ENCODE results near the gene RAPGEF6. TPM values are rescaled to one million over a fixed set of nuclear protein-coding genes. Genes with fewer than 3 reads are reported as not detected.

Gene RAPGEF6
- total RNA-seq, 3 donors from 2014 or later = 21.8 to 56.3 (median 31.5) TPM

- Histone ChIP-seq H3K27me3 (no peaks in the 10 kb centered on the region), H3K27ac (no peak overlapping the region), H3K4me3 (no peak overlapping the region), H3K9me3 (peaks cover 0 to 3% of the 10 kb centered on the region in 2 donors), H3K36me3 (peaks cover 2% of the 10 kb centered on the region), H3K4me1 (peaks cover 0 to 6% of the 10 kb centered on the region in 2 donors)
- intact Hi-C loops (cut with DNase I; ENCODE audit: low total_unique reads) = loop anchor here (5.0 kb wide), 1 partner anchor 482 kb away; the partner anchor contains the start of gene LYRM7
- no peak for DNase-seq (ENCODE audit: low spot score in 2 of 2)
- TF ChIP-seq POLR2AphosphoS5 (IDR thresholded peaks at IDR 0.05) (no peak), POLR2A (IDR thresholded peaks at IDR 0.05) (no peak), CTCF (IDR thresholded peaks at IDR 0.05) (no peak)
Measured at GRCh38 chr5:131654776-131655175, 19.7 kb upstream of the RAPGEF6 start.

- H3K27ac ChIP-seq = no peak overlapping the region
- H3K36me3 ChIP-seq = no peaks in the 10 kb centered on the region
- H3K4me3 ChIP-seq = no peak overlapping the region
- no peak for DNase-seq (ENCODE audit: low spot score in 2 of 2)
- TF ChIP-seq CTCF (IDR thresholded peaks at IDR 0.05) (no peak), POLR2AphosphoS5 (IDR thresholded peaks at IDR 0.05) (no peak), POLR2A (IDR thresholded peaks at IDR 0.05) (no peak)
- intact Hi-C loops (cut with DNase I; ENCODE audit: low total_unique reads) = no loop called here
- no peaks in the 10 kb centered on the region for H3K9me3 ChIP-seq
- H3K4me1 ChIP-seq = peaks cover 0 to 6% of the 10 kb centered on the region in 2 donors
- no peaks in the 10 kb centered on the region for H3K27me3 ChIP-seq
Measured at GRCh38 chr5:131654309-131654708, 19.3 kb upstream of the RAPGEF6 start.

DNA sequence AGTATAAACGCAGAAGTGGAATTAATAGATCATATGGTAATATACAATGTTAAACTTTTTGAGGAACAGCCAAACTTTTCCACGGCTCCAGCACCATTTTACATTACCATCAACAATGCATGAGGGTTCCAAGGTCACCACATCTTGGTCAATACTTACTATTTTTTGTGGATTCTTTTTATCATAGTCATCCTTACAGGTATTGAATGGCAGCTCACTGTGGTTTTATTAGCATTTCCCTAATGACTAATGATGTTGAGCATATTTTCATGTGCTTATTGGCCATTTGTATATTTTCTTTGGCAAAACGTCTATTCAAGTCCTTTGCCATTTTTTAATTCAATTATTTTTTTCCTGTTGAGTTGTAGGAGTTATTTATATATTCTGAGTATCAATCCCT is 14.1 kb upstream of the RAPGEF6 start:
- no peaks in the 10 kb centered on the region for H3K27me3 ChIP-seq
- intact Hi-C loops (cut with DNase I; ENCODE audit: low total_unique reads) = no loop called here
- H3K4me3 ChIP-seq = no peak overlapping the region
- TF ChIP-seq CTCF (IDR thresholded peaks at IDR 0.05) (no peak), POLR2AphosphoS5 (IDR thresholded peaks at IDR 0.05) (no peak), POLR2A (IDR thresholded peaks at IDR 0.05) (no peak)
- H3K36me3 ChIP-seq = no peaks in the 10 kb centered on the region
- H3K4me1 ChIP-seq = no peaks in the 10 kb centered on the region
- H3K9me3 ChIP-seq = no peaks in the 10 kb centered on the region
- no peak overlapping the region for H3K27ac ChIP-seq
- DNase-seq (ENCODE audit: low spot score in 2 of 2) = no peak

GRCh38 chr5:131647048-131647769 is 12.2 kb upstream of the RAPGEF6 start:
- no peaks in the 10 kb centered on the region for H3K36me3 ChIP-seq
- intact Hi-C loops (cut with DNase I; ENCODE audit: low total_unique reads) = no loop called here
- TF ChIP-seq POLR2AphosphoS5 (IDR thresholded peaks at IDR 0.05) (no peak), CTCF (IDR thresholded peaks at IDR 0.05) (no peak), POLR2A (IDR thresholded peaks at IDR 0.05) (no peak)

DNA sequence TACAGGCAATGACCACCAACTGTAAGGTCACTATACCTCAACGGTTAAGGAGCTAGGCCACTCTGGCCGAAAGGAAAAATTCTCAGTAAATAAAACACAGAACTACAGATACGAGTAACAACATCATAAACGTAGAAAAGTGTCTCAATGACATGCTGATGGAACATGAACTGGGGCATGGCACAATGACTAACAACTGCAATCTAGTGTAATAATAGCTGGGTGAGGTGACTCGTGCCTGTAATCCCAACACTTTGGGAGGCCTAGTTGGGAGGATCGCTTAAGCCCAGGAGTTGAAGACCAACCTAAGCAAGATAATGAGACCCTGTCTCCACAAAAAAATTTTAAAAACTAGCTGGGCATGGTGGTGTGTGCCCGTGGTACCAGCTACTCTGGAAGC is 9.8 kb upstream of the RAPGEF6 start:
- Histone ChIP-seq H3K4me1 (no peaks in the 10 kb centered on the region), H3K4me3 (no peak overlapping the region), H3K36me3 (peaks cover 3% of the 10 kb centered on the region), H3K27ac (no peak overlapping the region), H3K27me3 (no peaks in the 10 kb centered on the region), H3K9me3 (no peaks in the 10 kb centered on the region)
- DNase-seq (ENCODE audit: low spot score in 2 of 2) = no peak
- TF ChIP-seq POLR2AphosphoS5 (IDR thresholded peaks at IDR 0.05) (no peak), CTCF (IDR thresholded peaks at IDR 0.05) (no peak)
- intact Hi-C loops (cut with DNase I; ENCODE audit: low total_unique reads) = no loop called here

More at GRCh38 chr5:131647048-131647769, 12.2 kb upstream of the RAPGEF6 start:
- no peak for DNase-seq (ENCODE audit: low spot score in 2 of 2)
- H3K4me1 ChIP-seq = no peaks in the 10 kb centered on the region
- no peak overlapping the region for H3K4me3 ChIP-seq
- H3K27ac ChIP-seq = no peak overlapping the region
- no peaks in the 10 kb centered on the region for H3K27me3 ChIP-seq
- H3K9me3 ChIP-seq = no peaks in the 10 kb centered on the region
